Activated naive CD4-positive, alpha-beta T cell treated with anti-CD3 and anti-CD28 coated beads for 36 hours (primary cell): ENCODE measurements around the gene SERPINI1. TPM values are rescaled to one million over a fixed set of nuclear protein-coding genes. Genes with fewer than 3 reads are reported as not detected.

Experiments used
- CTCF ChIA-PET: fragments of 350-600 bp; sonication (Branson Sonifier 250); formaldehyde crosslinking; loops from one replicate; lab custom pipeline; 2021; ENCODE audit warnings: antibody characterized with exemption; lab: Charles Lee
- DNase-seq: peaks from one replicate; pipeline ENCODE4 v3.0.0-alpha.2; 2020
- H3K27ac Mint-ChIP-seq: one replicate; pipeline ENCODE4 v1.8.0; 2021; ENCODE audit warnings: mild to moderate bottlenecking, mixed read lengths
- H3K27me3 Mint-ChIP-seq: one replicate; pipeline ENCODE4 v1.8.0; 2021; ENCODE audit warnings: low read depth, mixed read lengths
- H3K36me3 Mint-ChIP-seq: one replicate; pipeline ENCODE4 v1.8.0; 2021; ENCODE audit warnings: low read depth, mixed read lengths
- H3K4me1 Mint-ChIP-seq: one replicate; pipeline ENCODE4 v1.8.0; 2021; ENCODE audit warnings: low read depth, mixed read lengths
- H3K4me3 Mint-ChIP-seq: one replicate; pipeline ENCODE4 v1.8.0; 2021; ENCODE audit warnings: mild to moderate bottlenecking, moderate library complexity, mixed read lengths
- H3K9me3 Mint-ChIP-seq: one replicate; pipeline ENCODE4 v1.8.0; 2021; ENCODE audit warnings: mixed read lengths
- intact Hi-C: fragments of 100-400 bp; cut with micrococcal nuclease; formaldehyde crosslinking; loops from one replicate; pipeline ENCODE4 v1.15.1; 2023
- total RNA-seq, 2 experiments: library from RNA; stranded (reverse); gene quantifications; one replicate each; pipeline ENCODE4 v1.2.3, GENCODE V29; 2021

Gene SERPINI1
- total RNA-seq, 2 experiments from 2014 or later: 0.76 to 0.99 TPM

DNA sequence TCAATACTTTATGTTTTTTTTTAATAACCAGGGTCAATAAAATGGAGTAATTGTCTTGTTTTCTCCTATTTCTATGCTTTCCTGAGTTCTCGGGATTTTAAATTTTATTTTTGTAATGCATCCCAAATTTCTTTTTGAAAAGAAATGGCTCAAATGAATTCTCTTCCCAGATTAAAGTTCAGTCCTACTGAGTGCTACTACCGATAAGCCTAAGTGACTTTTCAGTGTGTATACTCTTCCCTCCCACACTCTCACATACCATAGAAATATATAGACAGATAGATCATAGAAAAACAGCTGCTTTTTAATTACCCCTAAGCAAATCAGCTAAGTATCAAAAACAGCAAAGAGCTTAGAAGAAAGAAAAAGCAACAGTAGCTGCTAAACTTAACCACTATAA is 1.5 kb downstream of the SERPINI1 start:
- intact Hi-C loops: loop anchor here (5.0 kb wide), 1 partner anchor 360 kb away; the partner anchor contains the start of gene GOLIM4
- Mint-ChIP-seq H3K36me3 (peaks cover 2% of the 10 kb centered on the region), H3K27me3 (no peaks in the 10 kb centered on the region), H3K4me3 (no peak overlapping the region), H3K4me1 (peaks cover 33% of the 10 kb centered on the region), H3K9me3 (no peaks in the 10 kb centered on the region), H3K27ac (no peak overlapping the region)
- DNase-seq: no peak
- CTCF ChIA-PET: no interaction called here

DNA sequence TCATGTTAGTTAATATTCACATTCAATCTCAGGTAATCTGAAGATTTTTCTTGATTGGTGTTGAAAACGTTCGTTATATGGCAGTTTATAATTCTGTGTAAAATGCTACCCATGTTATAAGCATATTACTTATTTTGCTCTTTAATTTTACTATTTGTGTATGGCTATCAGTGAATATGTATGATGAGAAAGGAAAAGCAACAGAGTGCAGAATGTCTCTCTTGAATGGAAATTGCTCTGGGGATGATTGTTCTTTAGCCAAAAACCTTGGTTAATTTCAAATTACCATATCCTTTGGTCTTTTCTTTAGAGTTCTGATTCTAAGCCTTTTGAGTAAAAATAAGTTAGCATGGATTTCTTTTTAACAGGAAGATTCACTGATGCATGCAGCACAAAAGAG is 2.5 kb downstream of the SERPINI1 start:
- H3K9me3 Mint-ChIP-seq: no peaks in the 10 kb centered on the region
- CTCF ChIA-PET: no interaction called here
- H3K27ac Mint-ChIP-seq: no peak overlapping the region
- H3K4me3 Mint-ChIP-seq: no peak overlapping the region
- intact Hi-C loops: loop anchor here (5.0 kb wide), 1 partner anchor 359 kb away; the partner anchor contains the start of gene GOLIM4
- DNase-seq: no peak
- peaks cover 23% of the 10 kb centered on the region for H3K4me1 Mint-ChIP-seq
- H3K36me3 Mint-ChIP-seq: no peaks in the 10 kb centered on the region
- no peaks in the 10 kb centered on the region for H3K27me3 Mint-ChIP-seq

DNA sequence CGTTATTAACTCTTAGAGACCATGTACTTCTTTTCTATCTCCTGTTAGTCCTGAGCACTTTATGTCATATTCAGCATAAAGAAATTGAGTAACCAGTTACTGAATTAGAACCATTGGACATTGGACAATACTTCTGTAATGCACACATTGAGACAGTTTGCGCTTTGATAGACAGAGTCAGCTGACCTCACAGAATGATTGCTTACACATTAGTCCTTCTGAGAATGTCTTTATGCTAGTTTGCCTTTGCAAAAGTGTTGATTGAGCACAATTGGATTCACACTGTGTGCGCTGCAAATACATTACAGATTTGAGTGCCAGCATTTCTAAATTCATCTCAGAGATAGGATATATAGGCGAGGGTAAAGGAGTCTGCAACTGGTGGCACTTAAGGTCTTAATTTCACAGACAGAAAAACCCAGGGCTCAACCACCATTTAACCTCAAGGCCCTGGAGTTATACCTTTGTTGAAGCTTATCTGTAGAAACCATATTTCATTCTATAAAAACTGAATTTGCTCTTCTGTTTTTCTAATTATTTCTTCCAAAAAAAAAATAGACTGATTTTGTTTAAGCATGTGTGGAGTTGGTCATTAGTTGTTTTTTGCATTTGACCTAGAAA is 3.8 kb downstream of the SERPINI1 start:
- DNase-seq: no peak
- intact Hi-C loops: loop anchor here (5.0 kb wide), 1 partner anchor 358 kb away; the partner anchor contains the start of gene GOLIM4
- Mint-ChIP-seq H3K27ac (no peak overlapping the region), H3K27me3 (no peaks in the 10 kb centered on the region), H3K9me3 (no peaks in the 10 kb centered on the region), H3K4me3 (no peak overlapping the region), H3K4me1 (peaks cover 18% of the 10 kb centered on the region), H3K36me3 (no peaks in the 10 kb centered on the region)
- CTCF ChIA-PET: no interaction called here

DNA sequence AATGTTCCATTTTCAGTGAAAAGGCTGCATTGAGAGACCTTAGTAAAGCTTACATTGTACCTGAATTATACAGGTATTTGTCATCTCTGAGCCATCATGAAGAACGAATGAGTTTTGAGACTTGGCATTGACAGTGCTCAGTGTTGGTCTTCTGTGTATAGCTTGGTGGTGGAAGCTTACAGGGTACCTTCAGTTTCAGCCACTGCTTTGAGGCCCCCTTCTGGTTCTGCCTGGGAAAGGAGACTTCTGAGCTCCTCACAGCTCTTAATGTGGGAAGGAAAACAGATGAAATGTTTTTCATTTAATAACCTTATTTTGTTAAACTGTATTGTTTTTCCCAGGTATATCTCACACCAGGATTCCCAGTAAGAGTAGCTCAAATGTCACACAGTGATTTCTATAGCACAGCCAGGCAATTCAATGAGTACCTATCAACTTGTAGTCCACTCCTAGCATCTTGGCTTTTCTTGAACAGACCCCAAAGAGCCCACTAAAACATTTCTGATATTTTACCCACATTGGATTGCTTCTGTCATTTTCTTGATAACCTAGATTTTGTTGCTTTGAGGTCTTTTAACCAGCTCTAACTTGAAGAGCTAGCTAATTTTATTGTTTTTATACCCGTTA is 5.6 kb downstream of the SERPINI1 start:
- peak; percentile 53 for DNase-seq
- Mint-ChIP-seq H3K4me1 (peaks cover 18% of the 10 kb centered on the region), H3K4me3 (no peak overlapping the region), H3K9me3 (no peaks in the 10 kb centered on the region), H3K36me3 (no peaks in the 10 kb centered on the region), H3K27me3 (no peaks in the 10 kb centered on the region), H3K27ac (no peak overlapping the region)
- CTCF ChIA-PET: interaction anchor here (0.9 to 1.5 kb wide), 4 partner anchors 9 to 361 kb away, joined by 3 to 9 read pairs (median 3); partner anchors contain the start of gene ZBBX
- intact Hi-C loops: loop anchor here (1.0 kb wide), 1 partner anchor 361 kb away; the partner anchor contains the start of gene ZBBX

DNA sequence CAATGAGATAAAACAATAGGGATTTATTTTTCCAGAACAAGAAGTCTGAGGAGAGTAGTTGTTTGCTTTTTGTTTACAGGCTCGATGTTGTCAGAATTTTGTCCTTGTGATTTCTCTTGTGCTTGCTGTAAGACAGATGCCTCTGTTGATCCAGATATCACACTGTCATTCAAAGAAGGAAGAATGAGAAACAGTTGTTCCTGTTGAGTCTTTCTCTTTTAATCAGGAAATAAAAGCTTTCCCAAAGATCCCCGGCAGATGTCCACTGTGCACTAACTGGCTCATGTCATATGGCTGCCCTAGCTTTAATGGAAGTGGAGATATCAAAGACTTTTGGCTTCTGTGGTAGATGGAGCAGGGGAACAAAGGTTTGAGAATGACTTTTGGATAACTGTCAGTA is 6.8 kb downstream of the SERPINI1 start:
- CTCF ChIA-PET: interaction anchor here (0.6 kb wide), 1 partner anchor 43 kb away, joined by 4 read pairs; no protein-coding TSS in a partner anchor
- Mint-ChIP-seq H3K9me3 (no peaks in the 10 kb centered on the region), H3K27ac (no peak overlapping the region), H3K36me3 (no peaks in the 10 kb centered on the region), H3K4me3 (no peak overlapping the region), H3K27me3 (no peaks in the 10 kb centered on the region), H3K4me1 (peaks cover 7% of the 10 kb centered on the region)
- no peak for DNase-seq
- intact Hi-C loops: no loop called here

DNA sequence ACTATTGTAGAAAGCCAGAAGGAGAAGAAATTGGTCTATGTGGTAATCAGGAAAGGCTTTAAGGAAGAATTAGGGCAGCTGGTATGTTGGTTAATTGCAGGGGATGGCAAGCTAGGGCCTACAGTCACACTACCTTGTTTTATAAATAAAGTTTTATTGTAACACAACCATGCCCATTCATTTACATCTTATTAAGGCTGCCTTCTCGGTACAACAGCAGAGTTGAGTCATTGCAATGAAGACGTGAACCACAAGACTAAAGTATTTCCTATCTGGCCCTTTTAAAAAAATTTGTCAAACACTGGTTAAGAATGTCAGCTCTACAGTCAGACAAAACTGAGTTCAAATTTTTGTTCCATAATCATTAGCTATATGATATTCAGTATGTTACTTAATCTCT is 8.3 kb downstream of the SERPINI1 start:
- Mint-ChIP-seq H3K4me1 (peaks cover 6% of the 10 kb centered on the region), H3K36me3 (no peaks in the 10 kb centered on the region), H3K27me3 (no peaks in the 10 kb centered on the region), H3K4me3 (no peak overlapping the region), H3K9me3 (no peaks in the 10 kb centered on the region), H3K27ac (no peak overlapping the region)
- intact Hi-C loops: no loop called here
- CTCF ChIA-PET: no interaction called here
- no peak for DNase-seq

DNA sequence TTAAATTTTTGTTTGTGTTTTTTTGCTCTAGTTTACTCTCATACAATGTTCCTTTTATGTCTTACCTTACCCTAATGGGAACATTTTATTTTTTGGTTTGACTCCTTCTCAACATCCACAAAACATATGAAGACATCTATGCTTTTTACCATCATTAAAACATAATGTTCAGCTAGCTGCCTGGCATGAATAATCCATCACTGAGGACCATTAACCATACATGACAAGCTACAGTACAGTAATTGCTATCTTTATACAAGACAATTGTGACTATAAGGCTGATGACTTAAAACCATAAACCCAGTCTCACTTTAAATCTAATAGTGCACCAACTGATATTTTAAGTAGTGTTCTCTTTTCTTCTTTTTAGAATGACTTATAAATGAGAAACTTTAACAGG is 13.7 kb downstream of the SERPINI1 start:
- H3K27me3 Mint-ChIP-seq: no peaks in the 10 kb centered on the region
- no peak overlapping the region for H3K4me3 Mint-ChIP-seq
- no peaks in the 10 kb centered on the region for H3K9me3 Mint-ChIP-seq
- H3K27ac Mint-ChIP-seq: no peak overlapping the region
- peaks cover 11% of the 10 kb centered on the region for H3K4me1 Mint-ChIP-seq
- CTCF ChIA-PET: interaction anchor here (0.7 to 1.1 kb wide), 3 partner anchors 8 to 64 kb away, joined by 3 read pairs; no protein-coding TSS in a partner anchor
- no peak for DNase-seq
- no peaks in the 10 kb centered on the region for H3K36me3 Mint-ChIP-seq
- intact Hi-C loops: no loop called here

DNA sequence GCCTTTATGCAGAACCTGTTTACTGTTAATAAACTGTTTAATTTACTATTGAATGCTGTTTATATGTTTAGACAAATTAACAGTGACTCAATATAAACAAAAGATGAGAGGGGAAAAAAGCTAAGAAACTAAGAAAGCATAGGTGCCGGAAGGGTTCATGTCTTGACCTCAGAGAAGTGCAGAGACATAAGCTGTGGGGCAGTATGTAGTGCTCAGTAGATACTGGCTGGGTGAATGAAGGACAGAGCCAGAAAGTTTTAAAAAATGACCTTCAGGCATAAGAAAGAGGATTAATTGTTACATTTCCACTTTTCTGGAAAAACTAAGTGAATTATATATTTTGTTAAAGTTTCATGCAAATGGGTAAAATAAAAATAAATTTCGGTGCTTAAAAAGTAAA is 14.2 kb downstream of the SERPINI1 start:
- intact Hi-C loops: loop anchor here (1.0 kb wide), 1 partner anchor 14 kb away; the partner anchor contains the start of gene SERPINI1
- no peak for DNase-seq
- Mint-ChIP-seq H3K4me1 (peaks cover 11% of the 10 kb centered on the region), H3K27me3 (no peaks in the 10 kb centered on the region), H3K4me3 (no peak overlapping the region), H3K36me3 (no peaks in the 10 kb centered on the region), H3K9me3 (no peaks in the 10 kb centered on the region), H3K27ac (no peak overlapping the region)
- CTCF ChIA-PET: interaction anchor here (0.7 to 1.1 kb wide), 2 partner anchors 9 to 65 kb away, joined by 3 read pairs; no protein-coding TSS in a partner anchor

DNA sequence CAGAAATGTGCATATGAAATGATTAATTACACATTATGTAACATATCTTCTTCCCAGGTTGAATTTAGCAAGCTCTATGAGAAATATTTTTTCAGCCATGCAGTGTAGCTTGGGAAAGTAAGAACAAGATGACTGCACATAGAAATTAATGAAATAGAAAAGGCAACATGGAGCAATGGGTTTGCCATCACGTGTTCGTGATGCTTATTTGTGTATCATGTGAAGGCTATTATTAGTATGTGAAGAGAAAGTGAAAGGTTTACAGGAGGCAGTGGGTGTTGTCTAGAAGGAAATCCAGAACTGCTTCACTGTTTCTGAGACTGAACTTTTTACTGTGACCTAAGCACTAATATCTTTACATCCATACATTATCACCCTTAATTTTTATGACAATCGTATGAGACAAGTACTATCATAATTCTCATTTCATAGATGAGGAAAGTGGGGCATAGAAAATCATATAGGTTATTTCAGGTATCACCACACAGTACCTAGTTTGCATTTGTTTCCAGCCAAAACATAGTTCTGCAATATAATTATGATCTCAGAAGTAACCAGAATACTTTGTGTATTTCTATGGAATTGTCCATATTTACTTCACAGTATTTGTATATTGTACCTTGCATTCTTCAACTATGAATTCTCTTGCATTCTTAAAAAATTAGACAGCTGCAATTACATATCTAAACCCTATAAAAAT is 14.9 kb downstream of the SERPINI1 start:
- peaks cover 11% of the 10 kb centered on the region for H3K4me1 Mint-ChIP-seq
- H3K27me3 Mint-ChIP-seq: no peaks in the 10 kb centered on the region
- intact Hi-C loops: loop anchor here (1.0 kb wide), 1 partner anchor 15 kb away; the partner anchor contains the start of gene SERPINI1
- no peak overlapping the region for H3K27ac Mint-ChIP-seq
- CTCF ChIA-PET: interaction anchor here (0.7 to 1.1 kb wide), 2 partner anchors 9 to 65 kb away, joined by 3 read pairs; no protein-coding TSS in a partner anchor
- H3K36me3 Mint-ChIP-seq: no peaks in the 10 kb centered on the region
- no peak overlapping the region for H3K4me3 Mint-ChIP-seq
- peak; percentile 8 for DNase-seq
- H3K9me3 Mint-ChIP-seq: no peaks in the 10 kb centered on the region

DNA sequence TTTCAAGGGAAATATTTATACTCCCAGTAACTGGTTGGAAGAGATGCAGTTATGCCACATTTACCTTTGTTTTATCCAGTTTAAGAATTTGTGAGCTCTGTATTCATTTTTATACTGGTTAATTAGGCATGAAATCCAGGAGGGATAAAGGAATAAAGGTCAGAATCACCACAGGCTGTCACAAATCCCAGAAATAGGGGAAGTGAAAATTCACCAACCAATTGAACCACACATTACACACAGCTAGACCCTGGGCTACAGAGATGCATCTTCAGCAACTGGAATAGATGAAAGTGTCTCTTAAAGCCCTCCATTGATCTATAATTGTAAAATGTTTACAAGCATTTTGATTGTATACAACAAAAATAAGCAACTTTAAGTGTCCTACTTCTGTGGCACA is 18.5 kb downstream of the SERPINI1 start:
- CTCF ChIA-PET: no interaction called here
- no peak overlapping the region for H3K4me3 Mint-ChIP-seq
- peaks cover 10% of the 10 kb centered on the region for H3K4me1 Mint-ChIP-seq
- peaks cover 3% of the 10 kb centered on the region for H3K27me3 Mint-ChIP-seq
- no peaks in the 10 kb centered on the region for H3K9me3 Mint-ChIP-seq
- H3K36me3 Mint-ChIP-seq: no peaks in the 10 kb centered on the region
- no peak for DNase-seq
- no peak overlapping the region for H3K27ac Mint-ChIP-seq
- intact Hi-C loops: no loop called here

DNA sequence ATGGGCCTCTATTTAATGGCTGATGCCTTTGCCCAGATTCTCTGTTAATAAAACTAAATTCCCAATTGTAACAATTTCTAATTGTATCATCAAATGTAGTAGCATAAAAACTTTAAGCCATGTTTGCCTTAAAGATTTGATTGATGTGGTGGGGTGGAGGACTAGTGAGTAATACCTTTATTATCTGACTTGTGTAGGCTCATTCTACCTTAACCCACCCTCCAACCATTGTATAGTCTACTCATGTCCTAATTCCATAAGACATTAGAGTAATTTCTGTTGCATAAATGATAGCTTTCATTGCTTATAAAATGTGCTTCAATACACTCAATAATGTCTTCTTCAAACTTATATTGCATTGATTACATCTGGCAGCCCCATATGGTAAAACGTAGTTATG is 25.8 kb downstream of the SERPINI1 start:
- H3K4me3 Mint-ChIP-seq: no peak overlapping the region
- peaks cover 1% of the 10 kb centered on the region for H3K9me3 Mint-ChIP-seq
- no peaks in the 10 kb centered on the region for H3K4me1 Mint-ChIP-seq
- intact Hi-C loops: no loop called here
- no peak for DNase-seq
- peaks cover 7% of the 10 kb centered on the region for H3K27me3 Mint-ChIP-seq
- CTCF ChIA-PET: no interaction called here
- H3K36me3 Mint-ChIP-seq: peaks cover 4% of the 10 kb centered on the region
- H3K27ac Mint-ChIP-seq: no peak overlapping the region

DNA sequence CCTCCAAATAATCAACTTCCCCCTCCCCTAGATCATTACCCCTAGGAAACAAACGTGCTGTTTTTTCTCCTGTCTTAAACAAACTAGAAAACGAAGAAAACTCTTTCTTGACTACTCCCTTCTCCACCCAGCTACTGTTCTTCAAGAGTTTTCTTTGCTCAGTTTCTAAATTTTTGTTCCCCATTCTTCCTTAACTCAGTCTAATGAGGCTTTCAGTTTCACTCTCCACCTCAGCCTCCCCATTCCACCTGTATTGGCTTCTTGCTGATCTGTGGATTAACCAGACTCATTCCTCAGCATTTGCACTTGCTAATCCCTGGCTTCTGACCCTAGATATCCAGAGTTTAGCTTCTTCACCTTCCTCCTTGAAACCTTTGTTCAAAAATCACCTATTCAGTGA is 26.8 kb downstream of the SERPINI1 start:
- Mint-ChIP-seq H3K36me3 (peaks cover 4% of the 10 kb centered on the region), H3K9me3 (peaks cover 1% of the 10 kb centered on the region), H3K27me3 (peaks cover 7% of the 10 kb centered on the region), H3K4me1 (no peaks in the 10 kb centered on the region), H3K27ac (no peak overlapping the region), H3K4me3 (no peak overlapping the region)
- CTCF ChIA-PET: interaction anchor here (0.5 kb wide), 1 partner anchor 13 kb away, joined by 3 read pairs; no protein-coding TSS in a partner anchor
- no peak for DNase-seq
- intact Hi-C loops: no loop called here
